Right ventricle myocardium inferior (tissue), 1 donor: ENCODE data around the gene UBE2D3. TPM values are rescaled to one million over a fixed set of nuclear protein-coding genes. Genes with fewer than 3 reads are reported as not detected.
"Not testable (repeated sequence)": the region's sequence is repeated elsewhere in the genome, so short reads cannot be mapped to it uniquely, and the experiment has no call there.

Experiments
- ATAC-seq: fragments of 200-7000 bp; cut with Tn5 transposase; one replicate; pipeline ENCODE4 v1.9.1; 2020; ENCODE audit warnings: mild to moderate bottlenecking, moderate library complexity
- DNase-seq: peaks from one replicate; pipeline ENCODE4 v3.0.0; 2021; ENCODE audit errors: missing footprints
- intact Hi-C: fragments of 100-400 bp; cut with DNase I; formaldehyde crosslinking; loops from one replicate; pipeline ENCODE4 v1.11.0; 2022
- total RNA-seq: library from RNA; stranded (reverse); fragmentation: NEBNext Ultra II Directional; extraction: Animal tissue kit (Norgen Biotek cat#: 25700); gene quantifications from one replicate; pipeline ENCODE4 v1.2.1, GENCODE V29; 2021
- donor health status: DM: no; HTN: yes; CAD: no; lungs with severe emphysema.

The UBE2D3 gene
- total RNA-seq, 1 donor from 2014 or later, result 261 TPM

DNA sequence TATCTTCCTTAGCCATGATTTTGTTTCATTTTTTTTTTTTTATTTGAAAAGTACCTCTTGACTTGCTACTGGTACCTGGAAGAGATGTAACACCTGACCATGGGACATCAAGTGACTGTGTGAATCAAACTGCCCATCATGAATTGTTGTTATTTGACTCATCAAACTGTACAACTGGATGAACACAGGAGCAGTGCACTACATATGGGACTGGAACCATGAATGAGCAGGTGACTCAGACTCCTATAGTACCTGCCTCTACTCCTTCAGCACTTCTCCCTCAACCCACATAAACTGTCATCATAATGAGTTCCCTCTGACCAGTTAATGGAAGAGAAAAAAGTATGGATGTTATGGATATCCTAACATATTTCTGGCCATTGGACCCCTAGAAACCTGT, 15.9 kb upstream of the UBE2D3 start:
- ATAC-seq (no peak), DNase-seq (no peak)
- intact Hi-C loops, result no loop called here

GRCh38 chr4:102842367-102842766, 15.0 kb upstream of the UBE2D3 start:
- ATAC-seq, result no peak
- DNase-seq, result no peak
- intact Hi-C loops, result no loop called here

GRCh38 chr4:102836596-102836995, 9.2 kb upstream of the UBE2D3 start:
- no peak for DNase-seq
- intact Hi-C loops, result no loop called here
- no peak for ATAC-seq

GRCh38 chr4:102832667-102833066, 5.3 kb upstream of the UBE2D3 start:
- ATAC-seq, result no peak
- intact Hi-C loops, result no loop called here

DNA sequence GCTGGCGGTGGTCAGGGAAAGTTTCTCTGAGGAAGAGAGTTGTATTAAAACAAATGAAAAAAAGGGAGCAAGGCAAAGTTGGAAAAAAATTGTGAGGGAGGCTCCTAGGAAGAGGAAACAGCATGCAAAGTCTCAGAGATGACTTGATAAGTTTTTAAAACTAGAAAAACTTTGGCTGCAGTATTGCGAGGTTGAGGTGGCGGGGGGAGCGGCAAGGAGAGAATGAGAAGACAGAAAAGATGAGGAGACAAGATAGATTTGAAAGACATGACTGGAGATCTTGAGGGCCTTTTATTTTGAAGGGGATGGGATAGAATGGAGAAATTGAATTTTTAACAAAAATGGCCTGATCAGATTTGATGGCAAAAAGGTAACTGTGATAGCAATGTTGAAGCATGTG, 4.8 kb upstream of the UBE2D3 start:
- ATAC-seq, result no peak
- intact Hi-C loops, result no loop called here
- no peak for DNase-seq

More at GRCh38 chr4:102832667-102833066, 5.3 kb upstream of the UBE2D3 start:
- no peak for DNase-seq

GRCh38 chr4:102829803-102830202, 2.5 kb upstream of the UBE2D3 start:
- ATAC-seq, result no peak
- DNase-seq, result no peak
- intact Hi-C loops, result loop anchor here (5.0 kb wide), 1 partner anchor 267 kb away; the partner anchor contains the start of gene BDH2

DNA sequence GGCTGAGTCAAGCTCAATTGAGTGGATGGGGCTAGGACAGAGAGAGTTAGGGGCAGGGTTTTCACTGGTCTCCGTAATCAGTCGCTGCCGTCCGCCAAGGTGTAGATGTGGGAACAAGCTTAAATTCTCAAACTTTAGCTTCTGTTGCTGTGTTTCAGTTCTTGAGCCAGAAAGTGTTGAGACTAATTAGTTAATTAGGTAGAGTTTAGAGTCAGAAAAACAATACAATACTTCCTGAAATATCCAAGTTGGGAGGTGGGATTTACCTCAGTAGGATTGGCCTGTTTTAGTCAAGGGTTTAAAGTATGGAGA, 1.1 kb upstream of the UBE2D3 start:
- ATAC-seq (no peak), DNase-seq (no peak)
- intact Hi-C loops, result loop anchor here (5.0 kb wide), 1 partner anchor 269 kb away; the partner anchor contains the start of gene BDH2

DNA sequence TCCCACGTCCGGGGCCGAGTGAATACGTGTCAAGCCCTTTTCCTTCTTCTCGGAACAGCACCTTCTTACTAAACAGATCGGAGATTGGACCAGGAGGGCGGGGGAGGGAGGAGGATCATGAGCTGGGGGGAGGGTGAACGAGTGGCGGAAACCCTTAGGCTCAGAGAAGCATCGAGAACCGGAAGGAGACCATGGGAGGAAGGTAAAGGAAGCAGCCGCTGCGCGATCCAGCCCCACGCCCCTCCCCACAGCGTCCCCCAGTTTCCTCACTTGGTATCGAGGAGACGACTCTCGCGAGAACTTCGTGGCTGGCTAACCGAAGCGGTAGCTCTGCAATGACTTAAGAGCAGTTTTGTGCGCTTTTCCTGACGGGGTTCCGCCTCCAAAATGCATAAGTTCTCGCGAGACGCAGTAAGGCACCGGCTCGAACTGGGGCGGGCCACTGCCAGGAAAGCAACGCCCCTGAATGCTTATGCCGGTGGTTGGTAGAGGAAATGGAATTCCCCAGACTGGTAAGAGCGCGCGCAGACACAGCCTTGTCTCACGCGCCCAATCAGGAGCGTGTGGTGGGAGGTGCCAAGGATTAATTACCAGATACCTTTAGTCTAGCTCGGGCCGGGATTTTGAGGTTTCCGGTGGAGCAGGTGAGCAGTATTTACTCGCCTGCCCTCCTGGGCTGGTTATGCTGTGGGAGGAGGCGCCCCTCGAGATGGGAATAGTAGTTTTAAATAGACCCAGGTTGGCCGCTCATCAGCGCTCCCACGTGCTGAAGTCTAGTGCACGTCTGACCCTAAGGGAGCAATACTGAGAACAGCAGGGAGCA, 534 bp upstream of the UBE2D3 start:
- intact Hi-C loops, result loop anchor here (1.0 to 5.0 kb wide), 6 partner anchors 19 to 327 kb away; partner anchors contain the start of genes BDH2, MANBA, NFKB1 and SLC9B1
- DNase-seq (peak; percentile 99), ATAC-seq (peak; percentile 87)

GRCh38 chr4:102826105-102826889, 1.1 kb downstream of the UBE2D3 start:
- DNase-seq (no peak), ATAC-seq (no peak)
- intact Hi-C loops, result loop anchor here (2.0 to 5.0 kb wide), 4 partner anchors 17 to 271 kb away; partner anchors contain the start of genes BDH2, MANBA and SLC9B1

- ATAC-seq (no peak), DNase-seq (no peak)
- intact Hi-C loops, result loop anchor here (2.0 to 5.0 kb wide), 4 partner anchors 17 to 272 kb away; partner anchors contain the start of genes BDH2, MANBA and SLC9B1
Observed at GRCh38 chr4:102825261-102826091, 1.9 kb downstream of the UBE2D3 start.

- ATAC-seq (no peak), DNase-seq (no peak)
- intact Hi-C loops, result no loop called here
Observed at GRCh38 chr4:102824398-102824797, 3.0 kb downstream of the UBE2D3 start.

- intact Hi-C loops, result no loop called here
- ATAC-seq, result no peak
- DNase-seq, result no peak
Observed at GRCh38 chr4:102823897-102824296, 3.5 kb downstream of the UBE2D3 start.

- DNase-seq (no peak), ATAC-seq (no peak)
- intact Hi-C loops, result no loop called here
Observed at GRCh38 chr4:102823464-102823863, 3.9 kb downstream of the UBE2D3 start.

- ATAC-seq (no peak), DNase-seq (no peak)
- intact Hi-C loops, result no loop called here
Observed at GRCh38 chr4:102819588-102820365, 7.6 kb downstream of the UBE2D3 start.

- DNase-seq, intact Hi-C loops, ATAC-seq: not testable (repeated sequence)
Observed at GRCh38 chr4:102819100-102819499, 8.3 kb downstream of the UBE2D3 start.

- no peak for ATAC-seq
- intact Hi-C loops, result no loop called here
- DNase-seq, result no peak
Observed at GRCh38 chr4:102817613-102818268, 9.6 kb downstream of the UBE2D3 start.

DNA sequence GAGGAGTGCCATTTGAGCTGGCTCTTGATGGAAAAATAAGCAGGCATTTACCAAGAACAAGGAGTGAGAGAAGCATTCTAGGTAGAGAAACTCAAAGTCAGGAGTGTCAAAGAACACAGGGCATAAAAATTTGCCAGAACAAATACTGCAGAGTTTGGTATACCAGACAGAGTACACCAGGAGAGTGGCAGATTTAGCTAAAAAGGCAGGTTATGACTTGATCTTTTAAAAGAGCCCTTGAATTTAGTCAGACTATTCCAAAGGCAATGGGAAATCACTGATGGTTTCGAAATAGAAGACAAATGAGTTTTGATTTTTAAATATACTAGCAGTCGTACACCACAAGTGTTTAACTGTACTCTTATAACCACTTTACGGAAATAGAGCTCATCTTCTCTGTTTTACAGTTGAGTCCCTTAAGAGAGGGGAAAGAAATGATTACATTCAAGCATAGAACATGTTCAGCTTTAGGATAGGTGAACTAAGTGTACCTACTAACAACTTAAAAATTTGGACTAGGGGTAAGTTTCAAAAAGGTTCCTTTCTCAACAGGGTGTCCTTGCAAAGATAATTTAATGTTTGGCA, 10.2 kb downstream of the UBE2D3 start:
- ATAC-seq (no peak), DNase-seq (no peak)
- intact Hi-C loops, result no loop called here
